ENCODE results near the gene GYPC.

The GYPC gene

DNA sequence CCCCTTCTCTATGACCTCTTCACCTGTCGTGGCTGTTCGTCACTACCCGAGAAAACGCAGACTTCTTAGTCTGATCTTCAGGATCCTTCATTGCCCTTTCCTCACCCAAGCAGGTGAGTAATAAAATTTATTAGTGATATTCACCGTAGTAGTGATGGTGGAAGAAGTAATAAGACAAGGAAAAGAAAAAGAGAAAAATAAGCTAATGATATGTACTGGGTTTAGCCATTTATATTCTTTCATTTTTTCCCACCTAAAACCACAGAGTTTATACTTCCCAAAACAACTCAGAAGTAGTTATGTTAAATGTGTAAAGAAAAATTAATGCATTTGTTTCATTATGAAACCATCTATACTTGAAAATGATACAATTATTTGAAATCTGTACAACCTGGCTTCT lies 19.7 kb downstream of the GYPC start:
- no peak overlapping the region for H3K9ac ChIP-seq (ENCODE audit: low read length)
- H4K20me1 ChIP-seq (ENCODE audit: insufficient read depth, low read length) = no peaks in the 10 kb centered on the region
- H3K4me3 ChIP-seq (ENCODE audit: low read depth, low read length, poor library complexity, severe bottlenecking) = no peak overlapping the region
- H3K9me3 ChIP-seq (ENCODE audit: low read length) = 0 out of 2 replicates have a peak, but pooled peaks cover 2% of the 10 kb centered on the region
- H3K36me3 ChIP-seq (ENCODE audit: insufficient read depth, low read length) = no peaks in the 10 kb centered on the region
- no peaks in the 10 kb centered on the region for H3K79me2 ChIP-seq (ENCODE audit: insufficient read depth, low read length)
- H3K4me1 ChIP-seq (ENCODE audit: insufficient read depth, low read length, severe bottlenecking) = no peaks in the 10 kb centered on the region
- H3F3A ChIP-seq (ENCODE audit: insufficient read depth, low read length) = no peaks in the 10 kb centered on the region
- no peaks in the 10 kb centered on the region for H3K9me2 ChIP-seq (ENCODE audit: low read depth, low read length)
- no peak for TF ChIP-seq EZH2 (IDR thresholded peaks at IDR 0.05; ENCODE audit: borderline replicate concordance, low read length)
- TF ChIP-seq CTCF (IDR thresholded peaks at IDR 0.05; ENCODE audit: low read length) = no peak
- no peak overlapping the region for H2AFZ ChIP-seq (ENCODE audit: low read length)
- H3K4me2 ChIP-seq (ENCODE audit: low read length) = no peak overlapping the region
- no peaks in the 10 kb centered on the region for H3K27me3 ChIP-seq (ENCODE audit: insufficient read depth, low read length)
- H3K27ac ChIP-seq (ENCODE audit: low read depth, low read length, poor library complexity, severe bottlenecking) = no peak overlapping the region

DNA sequence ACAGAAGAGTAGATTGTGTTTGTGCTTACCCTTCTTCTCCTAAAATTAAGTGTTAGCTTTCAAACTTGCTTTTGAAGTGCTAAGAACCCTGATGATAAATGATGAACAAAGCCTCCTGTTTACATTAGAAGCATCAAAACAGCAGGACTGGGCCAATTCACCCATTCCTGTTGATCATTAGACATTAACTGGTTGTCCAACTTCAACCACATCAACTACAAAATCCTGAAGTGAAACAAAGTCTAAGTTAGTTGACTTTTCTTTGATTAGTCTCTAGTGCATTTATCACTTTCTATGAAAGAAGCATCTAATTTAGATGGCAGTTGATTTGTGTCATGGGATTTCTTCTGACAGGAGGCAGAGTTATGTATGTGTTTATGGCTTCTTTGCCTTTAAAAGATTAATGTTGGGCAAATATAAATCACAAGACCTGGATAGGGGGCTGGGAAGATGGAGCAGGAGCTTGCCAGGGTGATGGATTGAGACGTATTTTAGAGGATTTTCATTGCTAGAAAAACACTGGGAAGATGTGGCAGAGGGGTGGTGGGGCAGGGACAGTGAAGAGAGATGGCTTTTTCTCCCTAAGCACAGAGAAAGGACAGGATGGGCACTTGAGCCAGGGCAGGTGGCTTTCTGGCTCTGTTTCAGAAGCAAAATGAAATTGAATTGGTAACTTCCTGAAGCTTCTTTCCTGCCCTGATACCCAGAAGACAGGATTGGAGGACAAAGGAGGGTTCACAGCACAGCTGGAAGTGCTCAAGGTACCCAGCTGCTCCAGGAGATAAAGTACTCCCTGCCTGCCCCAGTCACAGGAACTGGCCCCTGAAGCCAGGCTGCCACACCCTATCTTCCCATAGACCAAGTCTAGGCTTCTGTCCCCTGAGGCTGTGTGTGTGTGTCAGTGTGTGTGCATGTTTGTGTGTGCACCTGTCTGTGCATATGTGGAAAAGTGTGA lies 20.5 kb downstream of the GYPC start:
- Histone ChIP-seq H3K36me3 (ENCODE audit: insufficient read depth, low read length) (no peaks in the 10 kb centered on the region), H4K20me1 (ENCODE audit: insufficient read depth, low read length) (no peaks in the 10 kb centered on the region)

DNA sequence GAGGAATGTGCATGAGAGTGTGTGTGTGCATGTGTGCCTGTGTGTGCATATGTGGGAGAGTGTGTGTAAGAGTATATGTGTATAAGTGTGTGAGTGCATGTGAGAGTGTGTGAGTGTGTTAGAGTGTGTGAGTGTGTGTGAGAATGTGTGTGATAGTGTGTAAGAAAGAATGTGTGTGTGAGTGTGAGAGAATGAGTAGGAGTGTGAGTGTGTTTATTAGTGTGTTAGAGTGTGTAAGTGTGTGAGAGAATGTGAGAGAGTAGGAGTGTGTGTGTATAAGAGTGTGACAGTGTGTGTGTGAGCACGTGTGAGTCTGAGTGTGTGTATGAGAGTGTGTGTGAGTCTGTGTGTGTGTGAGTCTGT lies 21.2 kb downstream of the GYPC start:
- H3K4me1 ChIP-seq (ENCODE audit: insufficient read depth, low read length, severe bottlenecking) = no peaks in the 10 kb centered on the region
- no peaks in the 10 kb centered on the region for H3F3A ChIP-seq (ENCODE audit: insufficient read depth, low read length)
- H2AFZ ChIP-seq (ENCODE audit: low read length) = no peak overlapping the region
- no peak for TF ChIP-seq CTCF (IDR thresholded peaks at IDR 0.05; ENCODE audit: low read length)
- no peak for TF ChIP-seq EZH2 (IDR thresholded peaks at IDR 0.05; ENCODE audit: borderline replicate concordance, low read length)
- no peaks in the 10 kb centered on the region for H3K36me3 ChIP-seq (ENCODE audit: insufficient read depth, low read length)
- H3K4me3 ChIP-seq (ENCODE audit: low read depth, low read length, poor library complexity, severe bottlenecking) = no peak overlapping the region
- no peaks in the 10 kb centered on the region for H3K79me2 ChIP-seq (ENCODE audit: insufficient read depth, low read length)
- 0 out of 2 replicates have a peak, but pooled peaks cover 2% of the 10 kb centered on the region for H3K9me3 ChIP-seq (ENCODE audit: low read length)
- H3K4me2 ChIP-seq (ENCODE audit: low read length) = no peak overlapping the region
- H3K9me2 ChIP-seq (ENCODE audit: low read depth, low read length) = no peaks in the 10 kb centered on the region
- H3K9ac ChIP-seq (ENCODE audit: low read length) = no peak overlapping the region
- H3K27me3 ChIP-seq (ENCODE audit: insufficient read depth, low read length) = no peaks in the 10 kb centered on the region
- no peaks in the 10 kb centered on the region for H4K20me1 ChIP-seq (ENCODE audit: insufficient read depth, low read length)
- no peak overlapping the region for H3K27ac ChIP-seq (ENCODE audit: low read depth, low read length, poor library complexity, severe bottlenecking)

More for the DNA sequence above, 20.5 kb downstream of the GYPC start:
- TF ChIP-seq EZH2 (IDR thresholded peaks at IDR 0.05; ENCODE audit: borderline replicate concordance, low read length) (no peak), CTCF (IDR thresholded peaks at IDR 0.05; ENCODE audit: low read length) (no peak)
- Histone ChIP-seq H3K27ac (ENCODE audit: low read depth, low read length, poor library complexity, severe bottlenecking) (no peak overlapping the region), H3K9me3 (ENCODE audit: low read length) (0 out of 2 replicates have a peak, but pooled peaks cover 2% of the 10 kb centered on the region), H3K4me3 (ENCODE audit: low read depth, low read length, poor library complexity, severe bottlenecking) (no peak overlapping the region), H3K27me3 (ENCODE audit: insufficient read depth, low read length) (no peaks in the 10 kb centered on the region), H3K9ac (ENCODE audit: low read length) (no peak overlapping the region), H3K4me2 (ENCODE audit: low read length) (no peak overlapping the region), H3F3A (ENCODE audit: insufficient read depth, low read length) (no peaks in the 10 kb centered on the region), H3K9me2 (ENCODE audit: low read depth, low read length) (no peaks in the 10 kb centered on the region), H3K4me1 (ENCODE audit: insufficient read depth, low read length, severe bottlenecking) (no peaks in the 10 kb centered on the region), H3K79me2 (ENCODE audit: insufficient read depth, low read length) (no peaks in the 10 kb centered on the region), H2AFZ (ENCODE audit: low read length) (no peak overlapping the region)
